Glutamatergic neuron (in vitro differentiated cells): ENCODE data around the gene NCAPD2. TPM values are rescaled to one million over a fixed set of nuclear protein-coding genes. Genes with fewer than 3 reads are reported as not detected.
A peak's percentile ranks its signal among the peaks of the same experiment; 100 is the strongest.

ENCODE experiments used
- DNase-seq: peaks from one replicate; pipeline ENCODE4 v3.0.0; 2022
- H3K27ac Mint-ChIP-seq: one replicate; pipeline ENCODE4 v1.8.0; 2020; ENCODE audit warnings: mild to moderate bottlenecking, mixed read lengths, inconsistent platforms; ENCODE audit not compliant: unreplicated experiment
- H3K27me3 Mint-ChIP-seq: one replicate; pipeline ENCODE4 v1.8.0; 2020; ENCODE audit warnings: mild to moderate bottlenecking, moderate library complexity, mixed read lengths, inconsistent platforms; ENCODE audit not compliant: unreplicated experiment
- H3K36me3 Mint-ChIP-seq: one replicate; pipeline ENCODE4 v1.8.0; 2020; ENCODE audit warnings: mild to moderate bottlenecking, mixed read lengths, inconsistent platforms; ENCODE audit not compliant: unreplicated experiment
- H3K4me1 Mint-ChIP-seq: one replicate; pipeline ENCODE4 v1.8.0; 2020; ENCODE audit warnings: mild to moderate bottlenecking, low read depth, mixed read lengths, inconsistent platforms; ENCODE audit not compliant: unreplicated experiment
- H3K4me3 Mint-ChIP-seq: one replicate; pipeline ENCODE4 v1.8.0; 2020; ENCODE audit warnings: mild to moderate bottlenecking, mixed read lengths, inconsistent platforms; ENCODE audit not compliant: unreplicated experiment
- H3K9me3 Mint-ChIP-seq: one replicate; pipeline ENCODE4 v1.8.0; 2020; ENCODE audit warnings: mild to moderate bottlenecking, moderate library complexity, mixed read lengths, inconsistent platforms; ENCODE audit not compliant: unreplicated experiment
- CTCF ChIP-seq: fragments of 200-600 bp; sonication (generic); IDR thresholded peaks from one replicate; pipeline ENCODE4 v1.5.0; 2021; ENCODE audit not compliant: partially characterized antibody, unreplicated experiment
- total RNA-seq: library from RNA; stranded (reverse); fragmentation: NEBNext Ultra II Directional; extraction: Animal tissue kit (Norgen Biotek cat#: 25700); gene quantifications from one replicate; pipeline ENCODE4 v1.2.1, GENCODE V29; 2021; ENCODE audit not compliant: unreplicated experiment

NCAPD2 gene
- total RNA-seq, 1 donor from 2014 or later, result 29.3 TPM

- DNase-seq, result no peak
- no peak overlapping the region for H3K4me3 Mint-ChIP-seq
- H3K36me3 Mint-ChIP-seq, result peaks cover 3% of the 10 kb centered on the region
- no peak overlapping the region for H3K27ac Mint-ChIP-seq
- TF ChIP-seq CTCF, result no peak
- H3K9me3 Mint-ChIP-seq, result peaks cover 23% of the 10 kb centered on the region
- peaks cover 5% of the 10 kb centered on the region for H3K27me3 Mint-ChIP-seq
- peaks cover 11% of the 10 kb centered on the region for H3K4me1 Mint-ChIP-seq
Measured at GRCh38 chr12:6539314-6539682, 45.4 kb downstream of the NCAPD2 start.

- peak overlapping the region; percentile 31 for H3K27ac Mint-ChIP-seq
- peaks cover 3% of the 10 kb centered on the region for H3K36me3 Mint-ChIP-seq
- H3K4me3 Mint-ChIP-seq, result no peak overlapping the region
- peaks cover 5% of the 10 kb centered on the region for H3K27me3 Mint-ChIP-seq
- H3K4me1 Mint-ChIP-seq, result peaks cover 11% of the 10 kb centered on the region
- H3K9me3 Mint-ChIP-seq, result peaks cover 23% of the 10 kb centered on the region
- TF ChIP-seq CTCF, result no peak
- no peak for DNase-seq
Measured at GRCh38 chr12:6539707-6540134, 45.8 kb downstream of the NCAPD2 start.

- Mint-ChIP-seq H3K4me1 (peaks cover 11% of the 10 kb centered on the region), H3K9me3 (peaks cover 23% of the 10 kb centered on the region), H3K27me3 (peaks cover 5% of the 10 kb centered on the region), H3K36me3 (peaks cover 3% of the 10 kb centered on the region), H3K27ac (peak overlapping the region; percentile 68), H3K4me3 (peak overlapping the region; percentile 58)
- no peak for TF ChIP-seq CTCF
- DNase-seq, result peak; percentile 65
Measured at GRCh38 chr12:6540181-6540877, 46.4 kb downstream of the NCAPD2 start.

- no peak for DNase-seq
- Mint-ChIP-seq H3K27me3 (peaks cover 7% of the 10 kb centered on the region), H3K4me3 (no peak overlapping the region), H3K4me1 (peaks cover 8% of the 10 kb centered on the region), H3K36me3 (peaks cover under 1% of the 10 kb centered on the region), H3K9me3 (peaks cover 20% of the 10 kb centered on the region), H3K27ac (no peak overlapping the region)
- no peak for TF ChIP-seq CTCF
Measured at GRCh38 chr12:6541371-6542165, 47.7 kb downstream of the NCAPD2 start.
